Stimulated activated CD4-positive, alpha-beta T cell treated with anti-CD3 and anti-CD28 coated beads, Interleukin-1b, Interleukin-23, amount 100 ng/mL, for 24 hours (primary cell): Measurements from ENCODE around the gene TBX5.

Source experiments
- DNase-seq, 4 experiments: peaks; one replicate each; pipeline ENCODE4 v3.0.0-alpha.2; 2020; ENCODE audit warnings: low read depth in 4 of 4, low spot score in 1 of 4

Gene TBX5

DNA sequence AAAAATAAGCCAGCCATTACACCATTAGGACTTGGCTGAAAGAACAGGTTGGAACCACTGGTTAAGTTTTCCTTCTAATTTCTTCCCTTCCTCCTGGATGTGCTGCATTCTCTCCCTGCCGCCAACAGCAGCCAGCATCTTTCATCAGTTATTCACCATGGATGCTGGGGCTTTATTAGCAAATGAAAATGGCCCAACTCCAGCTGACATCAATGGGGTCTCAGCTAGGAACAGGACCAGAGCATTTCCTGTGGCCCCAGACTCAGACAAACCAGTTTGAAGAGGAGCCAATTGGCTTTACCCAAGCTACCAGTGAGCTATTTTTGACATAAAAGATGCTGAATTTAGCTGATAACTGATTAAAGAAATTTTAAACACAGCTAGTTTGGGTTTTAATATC lies 26.0 kb upstream of the TBX5 start:
- no peak for DNase-seq

DNA sequence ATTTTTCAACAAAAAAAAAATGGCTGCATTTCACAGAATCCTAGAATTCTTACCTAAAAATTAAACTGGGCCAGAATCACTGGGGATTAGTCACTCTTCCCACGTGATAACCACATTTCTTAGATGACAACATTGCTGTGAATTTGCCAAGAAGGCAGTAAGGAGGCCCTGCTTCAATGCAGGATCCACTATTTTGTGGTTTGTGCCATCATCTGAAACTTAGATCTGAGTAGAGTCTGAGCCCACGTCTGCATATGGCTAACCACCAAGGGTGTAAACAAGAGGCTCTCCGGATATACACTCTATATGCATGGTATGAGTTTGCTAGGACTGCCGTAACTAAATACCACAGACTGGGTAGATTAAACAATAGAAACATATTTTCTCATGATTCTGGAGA lies 24.4 kb upstream of the TBX5 start:
- DNase-seq, result no peak

DNA sequence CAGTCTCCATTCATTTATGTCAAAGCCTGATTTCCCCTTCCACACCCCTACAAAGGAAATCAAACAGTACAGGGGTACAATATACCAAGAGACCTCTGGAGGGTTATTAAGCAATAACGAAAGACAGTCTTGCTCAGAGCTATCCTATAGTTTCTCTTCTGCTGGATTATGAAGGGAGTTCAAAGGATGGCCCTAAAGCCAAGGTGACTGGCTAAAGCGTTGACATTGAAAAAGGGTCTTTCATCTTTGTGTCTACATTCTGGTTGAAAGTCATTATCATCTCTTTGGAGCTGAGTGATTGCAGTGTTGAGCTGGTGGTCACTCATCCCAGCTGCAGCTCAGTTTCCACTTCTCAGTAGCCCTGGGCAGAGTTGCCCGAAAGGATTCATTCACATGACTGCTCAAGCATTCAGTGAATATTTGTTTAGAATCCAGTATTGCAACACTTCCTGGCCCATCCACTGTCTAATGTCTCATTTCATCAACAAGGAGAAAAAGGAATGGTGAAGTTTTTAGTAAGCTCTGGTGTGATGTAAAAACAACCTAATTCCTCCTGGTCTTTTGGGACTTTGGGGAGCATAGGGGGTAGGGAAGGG lies 19.2 kb upstream of the TBX5 start:
- no peak for DNase-seq

DNA sequence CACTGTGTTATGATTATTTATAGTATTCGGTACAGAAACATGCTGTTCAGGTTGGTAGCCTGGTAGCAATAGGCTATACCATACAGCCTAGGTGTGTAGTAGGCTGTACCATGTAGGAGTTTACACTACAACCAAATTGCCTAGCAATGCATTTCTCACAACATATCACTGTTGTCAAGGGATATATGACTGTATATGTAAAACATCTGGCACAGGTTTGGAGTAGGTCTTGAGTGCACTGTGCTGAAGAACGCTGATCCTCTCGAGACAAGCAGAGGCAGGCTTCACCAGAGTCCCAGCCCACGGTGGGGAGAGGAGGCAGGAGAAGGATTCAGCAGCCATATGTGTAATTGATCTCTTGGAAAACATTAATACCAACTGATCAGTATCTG lies 15.0 kb upstream of the TBX5 start:
- DNase-seq, result no peak

DNA sequence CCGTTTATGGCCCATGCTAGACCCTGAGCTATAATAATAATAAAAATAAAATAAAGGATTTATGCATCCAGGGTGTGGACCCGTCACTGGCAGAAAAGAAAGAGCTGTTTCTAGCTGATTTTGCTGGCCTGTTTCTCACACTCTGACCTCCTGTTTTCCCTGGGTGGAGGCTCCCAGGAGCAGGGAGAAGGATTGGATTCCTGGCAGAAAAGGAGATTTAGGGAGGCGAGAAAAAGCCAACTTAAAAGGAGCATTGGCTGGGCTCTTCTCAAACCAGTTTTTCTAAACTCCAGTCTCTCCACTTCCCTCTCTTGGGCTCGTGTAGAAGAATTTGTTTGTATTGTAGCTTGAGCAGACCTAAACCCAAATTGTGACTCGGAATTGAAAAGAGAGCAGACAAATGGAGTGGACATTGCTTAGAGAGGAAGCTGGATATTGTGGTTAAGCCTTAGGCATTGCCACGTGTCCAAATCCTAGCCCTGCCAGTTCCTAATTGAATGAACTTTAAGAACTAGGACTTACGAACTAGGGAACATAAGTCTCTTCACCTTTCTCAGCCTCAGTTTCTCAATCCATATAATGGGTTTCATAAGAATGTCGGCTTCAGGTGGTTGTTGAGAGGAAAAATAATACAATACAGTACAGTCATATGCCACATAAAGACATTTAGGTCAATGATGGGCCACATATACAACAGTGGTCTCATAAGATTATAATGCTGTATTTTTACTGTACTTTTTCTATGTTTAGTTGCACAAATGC lies 14.4 kb upstream of the TBX5 start:
- DNase-seq, result no peak

DNA sequence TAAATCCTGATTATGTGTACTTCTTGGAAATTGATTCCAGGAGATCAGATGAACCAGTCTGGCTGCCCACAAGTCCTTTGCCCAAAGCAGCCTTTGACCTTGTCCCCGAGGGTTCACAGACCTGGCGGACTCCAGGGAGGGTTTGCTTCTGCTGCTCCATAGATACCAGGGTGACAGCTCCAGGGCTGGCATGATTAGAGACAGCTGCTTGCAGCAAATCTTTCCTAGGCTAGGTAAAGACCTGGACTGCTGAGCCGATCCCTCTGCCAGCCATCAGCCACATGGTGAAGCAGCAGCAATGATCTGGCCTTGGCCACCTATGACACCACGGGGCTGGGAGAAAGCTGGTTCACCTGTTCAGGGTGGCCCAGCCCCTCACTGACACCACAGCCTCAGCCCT lies 10.1 kb upstream of the TBX5 start:
- DNase-seq, result no peak

DNA sequence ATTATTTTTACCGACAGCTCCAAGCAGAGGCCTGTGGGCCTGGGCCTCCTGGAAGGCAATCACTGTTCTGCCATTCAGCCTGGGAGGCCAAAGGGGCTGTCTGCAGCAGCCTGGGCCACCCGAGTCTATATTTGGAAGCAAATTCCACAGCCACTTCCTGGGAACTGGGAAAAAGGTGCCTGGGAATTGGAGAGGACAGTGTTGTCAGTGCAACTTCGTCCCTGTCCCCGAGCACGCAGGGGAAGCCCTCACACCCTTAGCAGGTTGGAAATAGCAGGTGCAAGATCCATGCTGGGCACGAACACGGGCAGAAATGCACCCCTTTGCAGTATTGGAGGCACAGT lies 9.6 kb upstream of the TBX5 start:
- DNase-seq, result no peak

DNA sequence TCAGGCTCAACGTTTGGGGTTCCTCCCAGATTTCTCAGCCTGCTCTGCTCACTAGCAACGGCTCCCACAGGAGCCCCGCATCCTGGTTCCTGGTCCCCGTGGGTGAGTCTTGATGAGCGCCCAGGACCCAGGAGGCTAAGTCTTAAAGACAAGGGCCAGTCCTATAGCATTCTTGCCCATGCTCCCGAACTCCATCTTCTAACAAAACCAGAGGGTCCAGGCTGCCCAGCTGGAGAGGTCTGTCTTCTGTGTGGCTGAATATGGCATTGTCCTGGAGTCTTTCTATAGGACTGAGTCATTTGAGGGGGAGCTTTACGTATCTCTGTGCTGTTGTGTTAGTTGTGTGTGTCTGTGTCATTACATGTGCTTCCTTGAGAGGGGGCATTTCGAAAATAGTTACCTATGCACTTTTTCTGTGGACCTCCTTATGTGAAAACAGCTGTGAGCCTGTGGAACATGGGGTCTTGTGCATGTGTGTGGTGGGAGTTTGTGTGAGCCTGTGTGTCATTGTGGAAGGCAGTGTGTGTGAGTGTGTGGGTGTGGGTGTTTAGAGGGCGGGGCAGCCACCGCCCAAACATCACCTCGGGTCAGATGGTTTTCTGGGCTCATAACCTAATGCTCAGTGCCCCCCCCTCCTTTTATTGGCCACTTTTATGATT lies 9.1 kb upstream of the TBX5 start:
- no peak for DNase-seq

DNA sequence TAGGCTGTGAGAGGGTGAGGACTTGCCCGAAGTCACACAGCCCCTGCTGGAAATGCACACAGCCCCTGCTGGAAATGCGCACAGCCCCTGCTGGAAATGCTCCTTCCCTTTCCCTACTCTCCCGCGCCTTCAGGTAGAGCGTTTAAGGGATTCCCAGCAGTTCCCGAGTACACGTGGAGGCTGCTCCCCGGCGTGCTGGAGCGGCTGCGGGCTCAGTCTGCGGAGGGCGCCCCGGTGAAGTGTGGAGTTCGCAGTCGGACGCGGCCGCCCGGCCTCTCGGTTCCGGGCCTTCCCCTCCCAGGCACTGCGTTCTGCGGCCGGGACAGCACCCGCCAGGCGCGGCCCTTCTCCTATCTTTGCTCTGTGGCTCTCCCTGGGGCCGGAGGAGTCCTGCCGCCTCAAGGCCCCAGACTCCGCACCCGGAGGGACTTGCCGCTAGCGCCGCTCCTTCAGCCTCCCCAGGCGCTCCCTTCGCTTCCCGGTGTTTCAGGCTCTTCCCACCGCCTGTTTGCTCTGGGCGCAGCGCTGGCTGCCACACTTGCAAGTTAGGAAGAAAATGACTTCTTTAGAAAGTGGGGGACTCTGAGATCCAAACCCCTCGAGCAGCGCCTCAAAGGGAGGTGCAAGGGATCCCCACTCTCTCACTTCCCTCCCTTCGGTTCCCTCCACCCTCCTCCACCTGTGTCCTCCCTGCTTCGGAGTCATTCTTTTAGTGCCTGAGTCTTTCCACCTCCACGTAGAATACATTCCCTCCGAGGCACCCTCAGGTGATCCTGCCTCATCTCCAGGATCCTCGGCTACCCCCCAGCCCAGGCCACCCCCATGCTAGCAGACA lies 8.3 kb upstream of the TBX5 start:
- DNase-seq, result no peak

DNA sequence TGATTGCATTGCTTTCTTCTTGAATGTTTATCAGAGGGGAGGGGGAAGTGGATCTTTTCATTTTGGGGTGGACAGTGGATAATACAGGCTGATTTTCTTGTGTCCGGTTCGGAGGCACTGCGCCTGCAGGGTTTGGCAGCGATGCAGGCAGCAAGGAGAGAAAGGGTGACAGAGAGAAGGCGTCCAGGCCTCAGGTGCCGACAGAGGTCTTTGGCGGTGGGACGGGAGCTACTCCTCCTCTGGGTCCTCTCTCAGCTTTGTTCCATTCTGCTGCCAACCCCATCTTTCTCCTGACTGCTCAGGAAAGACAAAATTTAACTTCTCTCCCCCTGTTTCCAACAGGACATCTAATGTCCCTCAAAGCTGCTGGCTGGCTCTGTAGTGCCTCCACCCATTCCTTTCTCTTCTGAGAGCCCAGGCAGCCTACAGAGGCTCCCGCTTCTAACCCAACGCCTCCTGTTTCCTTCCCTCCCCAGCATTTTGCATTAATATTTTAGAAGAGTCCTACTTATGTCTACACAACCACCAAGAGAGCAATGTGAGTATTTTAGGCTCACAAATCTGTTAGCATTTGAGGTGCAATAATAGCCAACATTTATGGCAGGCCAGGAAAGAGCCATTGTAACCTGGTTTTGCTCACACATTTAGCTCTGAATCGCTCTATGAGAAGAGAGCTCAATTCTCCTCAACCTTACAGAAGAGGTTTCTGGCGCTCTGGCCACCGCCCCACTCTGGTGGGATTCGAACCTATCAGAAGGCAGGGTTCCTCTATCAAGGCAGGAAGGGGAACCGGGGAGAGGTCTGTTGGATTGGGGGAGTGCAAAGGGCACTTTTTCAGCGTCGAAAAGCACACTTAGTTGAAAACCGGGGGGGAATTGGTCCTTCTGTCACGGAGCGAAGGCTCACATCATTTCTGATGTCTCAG lies 7.1 kb upstream of the TBX5 start:
- DNase-seq, result no peak

DNA sequence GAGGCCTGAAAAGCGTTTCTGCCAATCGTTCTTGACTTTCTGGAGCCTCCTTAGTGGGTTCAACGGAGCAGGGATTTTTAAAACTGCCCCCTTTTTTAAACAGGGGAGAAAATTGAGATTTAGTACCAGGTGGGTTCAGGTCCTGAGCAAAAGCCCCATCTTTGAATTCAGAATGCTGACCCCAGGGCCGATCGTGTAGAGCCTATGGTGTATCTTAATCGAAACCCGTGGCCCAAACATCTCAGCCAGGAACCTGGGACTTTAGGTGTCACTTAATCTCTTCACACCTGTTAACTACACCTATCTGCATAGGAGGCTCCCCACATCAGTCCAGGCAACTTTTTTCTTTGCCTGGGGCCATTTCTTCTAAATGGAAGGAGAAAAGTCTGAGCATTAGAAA lies 6.4 kb upstream of the TBX5 start:
- no peak for DNase-seq

DNA sequence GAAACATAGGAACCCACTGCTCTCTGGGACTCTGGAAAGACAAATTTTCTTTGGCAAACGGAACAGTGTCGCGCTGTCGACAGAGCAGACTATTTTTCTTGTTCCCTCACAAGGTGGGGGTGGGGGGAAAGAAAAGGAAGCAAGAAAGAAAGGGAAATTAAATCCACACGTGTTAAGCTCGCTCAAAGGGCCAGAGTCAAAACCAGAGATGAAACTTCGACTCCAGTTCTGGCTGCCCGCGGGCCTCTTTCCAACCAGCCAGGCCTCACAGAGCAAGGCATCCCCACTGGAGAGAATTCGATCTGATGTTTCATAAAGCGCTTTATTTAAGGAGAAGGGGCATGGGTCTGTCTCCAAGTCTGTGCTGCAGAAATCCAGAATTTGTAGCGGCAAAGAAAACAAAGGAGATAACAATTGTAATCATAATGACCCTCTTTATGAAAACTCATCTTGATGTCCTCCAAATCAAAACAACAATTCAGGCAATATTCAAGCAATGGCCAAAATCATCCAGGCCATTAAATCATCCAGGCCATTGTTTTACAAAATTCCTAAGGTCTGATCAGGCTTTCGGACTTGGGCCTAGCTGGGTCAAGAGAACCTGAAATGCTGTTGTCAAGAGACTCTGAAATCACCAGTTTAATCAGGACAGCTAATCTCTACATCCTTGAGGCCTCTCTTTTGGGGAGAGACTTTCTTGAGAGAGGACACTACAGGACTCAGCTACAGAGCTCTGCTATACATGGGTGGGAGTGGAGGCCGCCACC lies 5.3 kb upstream of the TBX5 start:
- no peak for DNase-seq

DNA sequence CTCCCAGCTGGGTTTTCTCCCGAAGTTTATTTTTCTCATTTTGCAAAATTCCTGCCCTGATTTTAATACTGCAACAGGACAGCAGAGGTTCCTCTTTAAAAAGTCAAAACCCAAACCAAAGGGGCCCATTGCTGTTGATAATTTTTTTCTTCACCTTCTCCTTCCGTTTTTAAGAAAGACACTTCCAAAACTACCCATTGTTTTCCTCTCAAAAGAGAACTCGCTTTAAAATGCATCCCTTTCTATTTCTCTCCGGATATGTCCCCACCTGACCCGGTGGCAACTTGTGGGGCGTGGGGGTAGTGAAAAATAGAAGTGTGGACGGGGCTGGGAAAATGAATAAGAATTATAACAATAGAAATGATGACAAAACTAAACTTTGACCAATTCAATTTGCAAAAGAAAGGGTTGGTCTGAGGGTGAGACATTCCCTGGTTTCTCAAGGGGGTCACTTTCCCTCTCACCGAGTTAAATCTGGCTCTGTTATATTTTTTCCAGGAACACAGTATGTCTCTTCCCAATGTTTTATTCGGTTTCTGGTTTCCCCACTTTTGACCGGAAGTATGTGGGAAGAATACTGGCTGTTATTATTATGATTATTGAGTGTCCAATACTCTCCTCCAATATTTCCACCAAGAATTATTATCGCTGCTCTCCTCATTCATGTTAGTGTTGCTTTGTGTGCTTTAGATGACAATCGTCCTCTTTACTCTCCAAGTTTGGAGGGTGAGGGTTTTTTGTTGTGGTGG lies 4.1 kb upstream of the TBX5 start:
- DNase-seq, result no peak

DNA sequence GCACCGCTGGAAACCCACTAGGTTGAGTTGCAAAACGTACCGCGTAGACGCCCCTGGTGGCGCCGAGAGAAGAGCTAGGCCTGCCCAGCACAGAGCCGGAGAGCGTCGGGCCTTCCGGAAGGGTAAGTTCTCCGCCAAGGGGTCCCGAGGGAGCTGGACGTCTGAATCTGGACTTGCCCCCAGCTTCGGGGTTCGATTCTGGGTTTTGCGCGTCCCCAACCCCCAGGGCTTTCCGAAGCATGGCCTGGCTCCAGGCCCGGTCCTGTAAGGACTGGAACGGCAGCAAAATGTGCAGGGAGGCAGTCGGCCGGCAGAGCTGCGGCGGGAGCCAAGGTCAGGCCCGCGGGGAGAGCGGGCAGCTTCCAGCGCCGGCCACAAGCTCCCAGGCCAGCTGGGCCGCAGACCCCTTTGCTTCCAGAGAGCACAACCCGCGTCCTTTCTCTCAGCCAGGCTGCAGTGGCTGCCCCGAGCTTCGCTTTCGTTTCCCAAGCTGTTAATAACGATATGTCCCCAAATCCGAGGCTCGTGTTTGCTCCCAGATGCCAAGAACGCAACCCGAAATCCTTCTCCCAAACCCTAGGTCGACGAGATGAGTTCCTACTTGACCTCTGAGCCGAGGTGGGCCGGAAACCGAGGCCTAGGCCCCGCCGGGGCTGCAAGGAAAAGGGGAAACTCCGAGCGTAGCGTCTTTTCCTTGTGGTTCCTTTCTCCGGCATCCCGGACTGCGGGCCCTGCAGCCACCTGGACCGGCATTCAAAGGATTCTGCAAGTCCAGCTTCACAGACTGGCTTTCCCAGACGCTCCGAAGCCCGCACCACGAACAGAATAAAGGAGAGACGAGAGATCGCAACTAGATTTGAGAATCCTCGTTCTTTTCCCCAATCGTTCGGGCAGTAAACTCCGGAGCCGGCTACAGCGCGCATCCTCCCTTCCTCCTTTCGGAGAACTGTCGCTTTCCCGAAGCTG lies 3.2 kb upstream of the TBX5 start:
- DNase-seq, result no peak

DNA sequence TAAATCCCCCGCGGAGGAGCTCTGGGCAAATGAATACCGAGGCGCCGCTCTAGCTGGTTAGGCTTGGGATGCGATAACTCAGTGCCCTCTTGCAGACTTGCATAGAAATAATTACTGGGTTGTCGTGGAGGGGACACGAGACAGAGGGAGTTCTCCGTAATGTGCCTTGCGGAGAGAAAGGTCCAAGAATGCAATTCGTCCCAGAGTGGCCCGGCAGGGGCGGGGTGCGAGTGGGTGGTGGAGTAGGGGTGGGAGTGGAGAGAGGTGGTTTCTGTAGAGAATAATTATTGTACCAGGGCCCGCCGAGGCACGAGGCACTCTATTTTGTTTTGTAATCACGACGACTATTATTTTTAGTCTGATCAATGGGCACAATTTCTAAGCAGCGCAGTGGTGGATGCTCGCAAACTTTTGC lies 2.5 kb upstream of the TBX5 start:
- DNase-seq, result no peak

DNA sequence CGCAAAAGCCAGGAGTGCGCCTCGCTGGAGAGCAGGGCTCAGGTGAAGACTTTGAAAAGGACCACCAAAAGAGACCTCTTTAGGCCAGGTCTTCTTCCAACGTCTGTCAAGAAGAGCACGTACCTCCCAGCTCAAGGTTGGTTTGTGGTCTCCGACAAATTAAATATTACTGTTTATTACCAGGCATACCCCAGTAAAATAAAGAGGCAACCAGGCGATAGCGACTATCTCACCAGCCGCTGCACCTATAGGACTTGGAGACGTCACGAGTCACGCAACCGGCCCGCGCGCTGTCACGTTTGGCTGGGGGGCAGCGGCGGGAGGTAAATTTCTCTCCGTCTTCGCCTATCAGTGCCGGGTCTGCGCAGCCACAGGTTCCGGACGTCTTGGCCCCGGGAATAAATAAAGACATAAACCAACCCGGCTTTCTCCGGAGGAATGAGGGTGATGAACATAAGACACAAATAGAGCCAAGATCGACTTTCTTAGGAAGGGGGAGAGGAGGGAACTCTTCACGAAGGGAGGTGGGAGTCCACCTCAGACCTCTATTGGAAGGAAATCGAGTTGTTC lies 2.0 kb upstream of the TBX5 start:
- DNase-seq, result no peak

DNA sequence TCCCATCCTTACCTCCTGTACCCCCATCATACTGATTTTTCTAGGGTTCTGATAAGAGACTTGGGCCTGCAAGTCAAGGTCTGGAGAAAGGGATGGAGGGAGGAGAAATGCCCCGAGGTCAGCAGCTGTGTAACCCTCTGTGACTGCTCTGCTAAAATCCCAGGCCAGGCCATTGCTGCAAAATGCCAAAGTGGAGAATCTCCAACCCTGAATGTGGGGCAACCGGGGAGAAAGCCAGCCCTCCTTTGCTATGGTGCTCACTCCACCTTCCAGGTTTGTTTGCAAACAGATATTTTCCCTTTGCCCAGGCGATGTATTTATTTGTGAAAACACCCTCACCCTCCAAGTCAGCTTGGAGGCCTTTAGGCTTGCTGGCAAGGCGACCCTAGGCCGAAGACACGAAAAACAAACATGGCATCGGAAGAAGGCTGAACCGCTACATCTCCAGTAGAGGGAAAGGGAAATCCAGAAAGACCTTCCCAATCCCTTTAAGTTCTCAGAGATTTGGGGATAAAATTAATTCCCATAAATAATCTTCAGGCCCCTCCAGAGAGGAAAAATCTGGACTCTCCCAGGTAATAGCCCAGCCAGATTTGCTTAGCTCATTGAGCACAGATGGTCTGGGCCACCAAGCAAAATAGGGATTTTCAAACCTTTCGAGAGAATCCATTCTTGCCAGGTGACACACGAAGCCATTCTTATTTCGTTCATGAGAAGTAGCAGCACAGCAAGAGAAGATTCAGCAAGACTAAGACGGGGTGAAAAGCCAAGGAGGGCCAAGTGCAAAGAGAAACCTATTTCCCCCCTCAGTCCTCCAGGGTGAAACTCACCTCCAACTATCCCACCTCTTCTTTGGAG lies 1.3 kb upstream of the TBX5 start:
- no peak for DNase-seq
